ENCODE results near the gene CSE1L.

Gene CSE1L

DNA sequence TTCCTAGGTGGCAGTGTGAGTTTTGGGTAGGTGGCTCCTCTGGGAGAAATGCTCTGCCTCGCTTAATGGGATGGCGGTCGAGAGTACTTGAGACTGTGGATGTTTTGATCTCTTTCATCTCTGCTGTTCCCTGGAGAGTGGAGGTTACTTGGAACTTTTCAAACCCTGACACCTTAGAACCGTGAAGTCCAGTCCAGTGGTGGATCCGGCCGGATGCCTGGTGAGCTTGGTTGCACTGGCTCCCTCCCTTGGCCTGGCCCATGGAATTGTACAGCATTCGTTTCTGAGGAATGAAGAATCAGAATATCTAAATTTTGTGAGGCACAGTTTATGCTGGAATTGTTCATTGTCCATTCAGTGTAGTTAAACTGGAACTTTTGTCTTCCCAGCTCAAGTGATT lies 51.0 kb downstream of the CSE1L start:
- POLR2A ChIA-PET, result no interaction called here
- Histone ChIP-seq H3K27ac (ENCODE audit: extremely low read depth, low read depth, low read length) (no peak overlapping the region), H3K36me3 (ENCODE audit: control insufficient read depth in 2 of 2, insufficient read depth in 1 of 2, low read length in 2 of 2) (peaks cover 77 to 93% of the 10 kb centered on the region in 2 experiments), H3K9me3 (ENCODE audit: control insufficient read depth, insufficient read depth, low read depth, low read length) (no peaks in the 10 kb centered on the region), H3K4me1 (ENCODE audit: control insufficient read depth, insufficient read depth, low read length) (no peaks in the 10 kb centered on the region), H3K4me3 (ENCODE audit: low read depth, low read length) (no peak overlapping the region)
- CTCF ChIA-PET, result no interaction called here
- no peak for TF ChIP-seq ZNF571 (tag by site-specific recombination; IDR thresholded peaks at IDR 0.05)

DNA sequence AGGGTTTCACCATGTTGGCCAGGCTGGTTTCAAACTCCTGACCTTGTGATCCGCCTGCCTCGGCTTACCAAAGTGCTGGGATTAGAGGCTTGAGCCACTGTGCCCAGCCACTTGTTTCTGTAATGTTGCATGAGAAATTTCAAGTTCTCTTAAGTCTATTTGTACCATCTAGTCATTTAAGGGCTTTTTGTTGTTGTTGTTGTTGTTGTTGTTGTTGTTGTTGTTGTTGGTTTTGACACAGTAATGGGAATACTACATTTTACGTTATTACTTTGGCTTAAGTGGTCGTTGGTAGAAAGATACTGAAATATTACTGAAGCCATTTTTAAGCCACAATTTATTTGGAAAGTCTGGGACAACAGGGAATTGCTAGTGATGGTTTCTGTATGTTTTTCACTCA lies 52.0 kb downstream of the CSE1L start:
- H3K9me3 ChIP-seq (ENCODE audit: control insufficient read depth, insufficient read depth, low read depth, low read length), result no peaks in the 10 kb centered on the region
- H3K4me1 ChIP-seq (ENCODE audit: control insufficient read depth, insufficient read depth, low read length), result no peaks in the 10 kb centered on the region
- ChIA-PET CTCF (no interaction called here), POLR2A (no interaction called here)
- peaks cover 69 to 94% of the 10 kb centered on the region in 2 experiments for H3K36me3 ChIP-seq (ENCODE audit: control insufficient read depth in 2 of 2, insufficient read depth in 1 of 2, low read length in 2 of 2)
- no peak overlapping the region for H3K4me3 ChIP-seq (ENCODE audit: low read depth, low read length)
- H3K27ac ChIP-seq (ENCODE audit: extremely low read depth, low read depth, low read length), result no peak overlapping the region
- TF ChIP-seq, protein P1, sequence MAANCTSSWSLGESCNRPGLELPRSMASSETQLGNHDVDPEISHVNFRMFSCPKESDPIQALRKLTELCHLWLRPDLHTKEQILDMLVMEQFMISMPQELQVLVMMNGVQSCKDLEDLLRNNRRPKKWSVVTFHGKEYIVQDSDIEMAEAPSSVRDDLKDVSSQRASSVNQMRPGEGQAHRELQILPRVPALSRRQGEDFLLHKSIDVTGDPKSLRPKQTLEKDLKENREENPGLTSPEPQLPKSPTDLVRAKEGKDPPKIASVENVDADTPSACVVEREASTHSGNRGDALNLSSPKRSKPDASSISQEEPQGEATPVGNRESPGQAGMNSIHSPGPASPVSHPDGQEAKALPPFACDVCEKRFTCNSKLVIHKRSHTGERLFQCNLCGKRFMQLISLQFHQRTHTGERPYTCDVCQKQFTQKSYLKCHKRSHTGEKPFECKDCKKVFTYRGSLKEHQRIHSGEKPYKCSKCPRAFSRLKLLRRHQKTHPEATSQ (tag by site-specific recombination; IDR thresholded peaks at IDR 0.05), result no peak
- TF ChIP-seq ZNF239 (tag by site-specific recombination; IDR thresholded peaks at IDR 0.05) (no peak), ZNF2 (tag by site-specific recombination; IDR thresholded peaks at IDR 0.05) (no peak), EGR2 (tag by site-specific recombination; IDR thresholded peaks at IDR 0.05; ENCODE audit: low read depth) (no peak), ZNF549 (tag by site-specific recombination; IDR thresholded peaks at IDR 0.05) (no peak), ZNF202 (tag by site-specific recombination; IDR thresholded peaks at IDR 0.05; ENCODE audit: borderline replicate concordance) (no peak), ZBTB1 (tag by site-specific recombination; IDR thresholded peaks at IDR 0.05) (no peak), MYNN (tag by site-specific recombination; IDR thresholded peaks at IDR 0.05; ENCODE audit: borderline replicate concordance) (no peak), ZNF830 (tag by site-specific recombination; IDR thresholded peaks at IDR 0.05; ENCODE audit: low read depth) (no peak), ZEB2 (tag by site-specific recombination; IDR thresholded peaks at IDR 0.05) (no peak), ZNF133 (tag by site-specific recombination; IDR thresholded peaks at IDR 0.05) (no peak), ZNF747 (tag by site-specific recombination; IDR thresholded peaks at IDR 0.05) (no peak), KLF8 (tag by site-specific recombination; IDR thresholded peaks at IDR 0.05) (no peak)
- TF ChIP-seq, protein P2, sequence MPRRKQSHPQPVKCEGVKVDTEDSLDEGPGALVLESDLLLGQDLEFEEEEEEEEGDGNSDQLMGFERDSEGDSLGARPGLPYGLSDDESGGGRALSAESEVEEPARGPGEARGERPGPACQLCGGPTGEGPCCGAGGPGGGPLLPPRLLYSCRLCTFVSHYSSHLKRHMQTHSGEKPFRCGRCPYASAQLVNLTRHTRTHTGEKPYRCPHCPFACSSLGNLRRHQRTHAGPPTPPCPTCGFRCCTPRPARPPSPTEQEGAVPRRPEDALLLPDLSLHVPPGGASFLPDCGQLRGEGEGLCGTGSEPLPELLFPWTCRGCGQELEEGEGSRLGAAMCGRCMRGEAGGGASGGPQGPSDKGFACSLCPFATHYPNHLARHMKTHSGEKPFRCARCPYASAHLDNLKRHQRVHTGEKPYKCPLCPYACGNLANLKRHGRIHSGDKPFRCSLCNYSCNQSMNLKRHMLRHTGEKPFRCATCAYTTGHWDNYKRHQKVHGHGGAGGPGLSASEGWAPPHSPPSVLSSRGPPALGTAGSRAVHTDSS (tag by site-specific recombination; IDR thresholded peaks at IDR 0.05), result no peak
- TF ChIP-seq, protein P3, sequence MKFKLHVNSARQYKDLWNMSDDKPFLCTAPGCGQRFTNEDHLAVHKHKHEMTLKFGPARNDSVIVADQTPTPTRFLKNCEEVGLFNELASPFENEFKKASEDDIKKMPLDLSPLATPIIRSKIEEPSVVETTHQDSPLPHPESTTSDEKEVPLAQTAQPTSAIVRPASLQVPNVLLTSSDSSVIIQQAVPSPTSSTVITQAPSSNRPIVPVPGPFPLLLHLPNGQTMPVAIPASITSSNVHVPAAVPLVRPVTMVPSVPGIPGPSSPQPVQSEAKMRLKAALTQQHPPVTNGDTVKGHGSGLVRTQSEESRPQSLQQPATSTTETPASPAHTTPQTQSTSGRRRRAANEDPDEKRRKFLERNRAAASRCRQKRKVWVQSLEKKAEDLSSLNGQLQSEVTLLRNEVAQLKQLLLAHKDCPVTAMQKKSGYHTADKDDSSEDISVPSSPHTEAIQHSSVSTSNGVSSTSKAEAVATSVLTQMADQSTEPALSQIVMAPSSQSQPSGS (tag by site-specific recombination; IDR thresholded peaks at IDR 0.05; ENCODE audit: low read depth), result no peak
- TF ChIP-seq, protein P4, sequence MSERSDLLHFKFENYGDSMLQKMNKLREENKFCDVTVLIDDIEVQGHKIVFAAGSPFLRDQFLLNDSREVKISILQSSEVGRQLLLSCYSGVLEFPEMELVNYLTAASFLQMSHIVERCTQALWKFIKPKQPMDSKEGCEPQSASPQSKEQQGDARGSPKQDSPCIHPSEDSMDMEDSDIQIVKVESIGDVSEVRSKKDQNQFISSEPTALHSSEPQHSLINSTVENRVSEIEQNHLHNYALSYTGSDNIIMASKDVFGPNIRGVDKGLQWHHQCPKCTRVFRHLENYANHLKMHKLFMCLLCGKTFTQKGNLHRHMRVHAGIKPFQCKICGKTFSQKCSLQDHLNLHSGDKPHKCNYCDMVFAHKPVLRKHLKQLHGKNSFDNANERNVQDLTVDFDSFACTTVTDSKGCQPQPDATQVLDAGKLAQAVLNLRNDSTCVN (tag by site-specific recombination; optimal IDR thresholded peaks at IDR 0.05), result no peak
- TF ChIP-seq, protein P5, sequence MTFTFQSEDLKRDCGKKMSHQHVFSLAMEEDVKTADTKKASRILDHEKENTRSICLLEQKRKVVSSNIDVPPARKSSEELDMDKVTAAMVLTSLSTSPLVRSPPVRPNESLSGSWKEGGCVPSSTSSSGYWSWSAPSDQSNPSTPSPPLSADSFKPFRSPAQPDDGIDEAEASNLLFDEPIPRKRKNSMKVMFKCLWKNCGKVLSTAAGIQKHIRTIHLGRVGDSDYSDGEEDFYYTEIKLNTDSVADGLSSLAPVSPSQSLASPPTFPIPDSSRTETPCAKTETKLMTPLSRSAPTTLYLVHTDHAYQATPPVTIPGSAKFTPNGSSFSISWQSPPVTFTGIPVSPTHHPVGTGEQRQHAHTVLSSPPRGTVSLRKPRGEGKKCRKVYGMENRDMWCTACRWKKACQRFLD (tag by site-specific recombination; IDR thresholded peaks at IDR 0.05), result no peak
- TF ChIP-seq, protein P6, sequence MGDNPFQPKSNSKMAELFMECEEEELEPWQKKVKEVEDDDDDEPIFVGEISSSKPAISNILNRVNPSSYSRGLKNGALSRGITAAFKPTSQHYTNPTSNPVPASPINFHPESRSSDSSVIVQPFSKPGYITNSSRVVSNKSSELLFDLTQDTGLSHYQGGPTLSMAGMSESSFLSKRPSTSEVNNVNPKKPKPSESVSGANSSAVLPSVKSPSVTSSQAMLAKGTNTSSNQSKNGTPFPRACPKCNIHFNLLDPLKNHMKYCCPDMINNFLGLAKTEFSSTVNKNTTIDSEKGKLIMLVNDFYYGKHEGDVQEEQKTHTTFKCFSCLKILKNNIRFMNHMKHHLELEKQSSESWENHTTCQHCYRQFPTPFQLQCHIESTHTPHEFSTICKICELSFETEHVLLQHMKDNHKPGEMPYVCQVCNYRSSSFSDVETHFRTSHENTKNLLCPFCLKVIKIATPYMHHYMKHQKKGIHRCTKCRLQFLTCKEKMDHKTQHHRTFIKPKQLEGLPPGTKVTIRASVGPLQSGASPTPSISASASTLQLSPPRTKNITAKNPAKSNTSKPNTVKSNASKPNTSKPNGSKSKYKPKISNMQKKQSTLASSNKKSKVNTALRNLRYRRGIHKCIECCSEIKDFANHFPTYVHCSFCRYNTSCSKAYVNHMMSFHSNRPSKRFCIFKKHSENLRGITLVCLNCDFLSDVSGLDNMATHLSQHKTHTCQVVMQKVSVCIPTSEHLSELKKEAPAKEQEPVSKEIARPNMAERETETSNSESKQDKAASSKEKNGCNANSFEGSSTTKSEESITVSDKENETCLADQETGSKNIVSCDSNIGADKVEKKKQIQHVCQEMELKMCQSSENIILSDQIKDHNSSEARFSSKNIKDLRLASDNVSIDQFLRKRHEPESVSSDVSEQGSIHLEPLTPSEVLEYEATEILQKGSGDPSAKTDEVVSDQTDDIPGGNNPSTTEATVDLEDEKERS (tag by site-specific recombination; IDR thresholded peaks at IDR 0.05), result no peak

Data from HEK293 (cell line).